ENCODE results near the gene DNAH9.

Gene DNAH9

DNA sequence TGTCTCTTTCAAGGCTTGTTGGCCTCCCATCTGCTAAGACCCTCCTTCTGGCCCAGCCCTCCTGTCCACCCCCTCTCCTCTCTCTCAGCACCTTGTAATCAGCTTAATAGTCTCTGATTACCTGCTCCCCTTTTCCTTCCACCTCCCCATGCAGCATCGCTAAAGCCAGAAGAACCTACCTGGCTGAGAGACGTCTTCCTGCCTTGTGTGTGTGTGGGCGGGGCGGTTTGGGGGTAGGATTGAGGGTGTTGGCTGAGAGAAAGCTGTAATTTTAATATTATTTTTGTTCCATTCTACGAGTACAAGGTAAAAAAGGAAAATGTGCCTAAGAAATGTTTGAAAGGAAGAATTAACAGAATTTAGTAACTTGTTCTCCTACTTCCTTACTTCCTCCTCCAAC, 3.4 kb downstream of the DNAH9 start:
- no peak for DNase-seq

- no peak for DNase-seq
Observed at GRCh38 chr17:11608396-11608795, 10.1 kb downstream of the DNAH9 start.

GRCh38 chr17:11610999-11611566, 12.8 kb downstream of the DNAH9 start:
- no peak for DNase-seq

- DNase-seq: no peak
Observed at GRCh38 chr17:11612956-11613355, 14.7 kb downstream of the DNAH9 start.

GRCh38 chr17:11618861-11619566, 20.7 kb downstream of the DNAH9 start:
- DNase-seq: no peak

GRCh38 chr17:11622492-11622891, 24.2 kb downstream of the DNAH9 start:
- no peak for DNase-seq

DNA sequence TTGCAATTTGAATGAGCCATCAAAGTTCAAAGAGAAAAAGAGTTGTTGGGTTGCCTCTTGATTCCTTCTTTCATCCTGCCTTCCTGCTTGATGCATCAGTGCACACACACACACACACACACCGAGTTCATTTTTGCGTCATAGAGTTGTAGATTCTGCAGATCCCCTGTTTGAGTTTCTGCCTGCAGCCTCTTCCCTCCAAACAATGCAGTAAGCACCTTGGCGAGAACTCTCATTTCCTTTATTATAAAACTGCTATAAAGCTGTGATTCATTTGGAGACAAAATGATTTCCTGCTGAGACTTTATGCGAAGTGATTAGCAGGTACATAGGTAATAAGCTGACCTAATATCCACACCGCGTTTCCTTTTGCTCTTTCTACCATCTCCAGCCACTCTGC, 26.7 kb downstream of the DNAH9 start:
- no peak for DNase-seq

DNA sequence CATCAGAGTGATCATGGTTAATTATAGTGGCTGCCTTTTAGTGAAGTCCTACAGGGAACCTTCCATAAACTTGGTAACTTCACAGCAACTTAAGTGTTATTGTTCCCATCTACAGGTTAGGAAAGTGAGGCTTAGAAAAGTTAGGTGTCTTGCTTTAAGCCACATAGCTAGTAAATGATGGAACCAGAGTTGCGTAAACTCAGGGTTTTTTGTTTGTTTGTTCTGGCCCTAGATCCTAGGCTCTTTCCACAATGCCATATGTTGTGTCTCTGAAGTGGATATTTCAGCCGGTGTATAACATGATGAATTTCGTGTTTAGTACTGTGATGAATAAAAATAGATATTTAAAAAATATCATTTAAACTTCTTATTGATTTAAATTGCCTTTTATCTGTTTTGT, 27.6 kb downstream of the DNAH9 start:
- no peak for DNase-seq

- DNase-seq: no peak
Observed at GRCh38 chr17:11627301-11627940, 29.2 kb downstream of the DNAH9 start.

DNA sequence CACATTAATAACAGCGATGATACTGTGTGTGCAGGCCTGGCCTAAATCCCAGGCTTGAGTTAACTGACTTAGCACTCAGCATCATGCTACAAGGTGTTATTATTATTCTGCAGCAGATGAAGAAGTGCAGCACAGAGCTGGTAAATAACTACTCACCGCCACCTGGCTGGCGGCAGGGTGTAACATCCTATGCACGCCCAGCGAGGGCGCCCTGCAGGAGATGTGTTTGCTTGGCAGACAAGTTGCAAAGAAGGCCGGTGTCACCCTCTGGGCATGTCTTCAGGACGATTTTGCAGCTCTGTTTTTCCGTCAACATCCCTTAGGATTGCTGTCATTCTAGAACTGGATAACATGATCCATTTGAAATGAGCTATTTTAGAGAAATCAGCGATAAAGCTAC, 30.1 kb downstream of the DNAH9 start:
- DNase-seq: no peak

DNA sequence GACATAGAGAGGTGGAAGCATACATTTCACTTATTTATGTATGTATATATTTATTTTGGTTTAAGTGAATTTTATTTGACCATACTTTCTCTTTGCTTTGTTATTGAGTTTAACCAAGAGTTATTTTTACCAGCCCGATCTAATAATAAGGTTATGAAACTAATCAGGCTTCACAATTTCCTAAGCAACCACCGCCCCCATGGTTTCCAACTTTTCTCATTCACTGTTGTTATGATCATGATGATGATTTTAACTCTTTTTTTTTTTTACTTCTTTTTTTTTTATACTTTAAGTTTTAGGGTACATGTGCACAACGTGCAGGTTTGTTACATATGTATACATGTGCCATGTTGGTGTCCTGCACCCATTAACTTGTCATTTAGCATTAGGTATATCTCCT, 30.6 kb downstream of the DNAH9 start:
- DNase-seq: no peak

DNA sequence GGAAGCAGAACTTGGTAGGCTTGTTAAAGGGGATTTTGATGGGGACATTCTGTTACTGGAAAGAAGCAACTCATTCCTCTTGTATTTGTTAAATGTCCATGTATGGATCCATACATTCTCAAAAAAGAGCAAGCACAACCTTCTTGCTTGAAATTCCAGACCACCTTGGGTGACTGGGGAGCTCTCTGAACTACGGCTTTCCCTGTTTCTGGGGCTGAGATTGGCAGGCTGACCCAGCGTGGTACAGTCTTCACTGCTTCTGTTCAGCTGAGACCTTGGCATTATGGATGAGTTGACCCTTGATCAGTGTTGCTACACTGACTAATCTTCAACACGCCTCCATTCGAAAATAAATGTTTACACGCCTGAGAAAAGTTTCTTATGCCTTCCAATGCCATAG, 38.5 kb downstream of the DNAH9 start:
- no peak for DNase-seq

- DNase-seq: no peak
Observed at GRCh38 chr17:11637796-11638195, 39.5 kb downstream of the DNAH9 start.

- DNase-seq: no peak
Observed at GRCh38 chr17:11638700-11639265, 40.5 kb downstream of the DNAH9 start.

GRCh38 chr17:11639736-11640462, 41.6 kb downstream of the DNAH9 start:
- DNase-seq: no peak

GRCh38 chr17:11640463-11640814, 42.2 kb downstream of the DNAH9 start:
- DNase-seq: no peak

DNA sequence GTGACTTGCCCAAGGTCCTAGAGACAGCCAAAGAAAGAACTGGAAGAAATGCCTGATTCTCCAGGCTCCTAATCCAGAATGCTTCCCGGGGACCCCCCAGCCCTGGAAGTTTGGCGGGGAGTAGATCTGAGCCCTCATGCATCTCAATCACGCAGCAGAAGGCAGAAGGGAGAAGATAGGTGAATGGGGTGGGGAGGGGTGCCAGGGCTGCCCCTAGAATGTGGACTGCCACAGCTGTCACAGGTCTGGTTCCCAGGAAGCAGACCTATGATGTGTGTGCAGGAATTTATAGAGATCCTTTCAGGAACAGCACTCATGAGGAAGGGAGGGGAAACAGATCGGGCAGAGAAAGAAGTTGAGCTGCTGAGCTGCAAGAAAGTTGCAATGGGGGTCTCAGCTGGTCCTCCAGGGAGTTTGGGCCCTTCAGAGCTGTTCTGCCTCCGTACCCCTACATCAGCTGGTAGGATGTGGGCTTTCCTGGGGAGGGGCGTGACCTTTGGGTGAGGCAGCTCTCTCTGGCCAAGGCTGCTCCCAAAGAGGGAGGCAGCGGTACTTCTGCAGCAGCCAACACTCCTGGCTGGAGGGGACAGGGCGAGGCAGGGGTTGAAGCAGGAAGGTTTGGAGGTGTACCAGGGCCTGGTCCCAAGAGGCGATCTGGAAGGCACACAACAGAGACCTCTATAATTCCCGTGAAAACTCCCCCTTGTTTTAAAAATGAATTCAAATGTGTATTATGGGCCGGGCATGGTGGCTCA, 43.4 kb downstream of the DNAH9 start:
- DNase-seq: no peak

DNA sequence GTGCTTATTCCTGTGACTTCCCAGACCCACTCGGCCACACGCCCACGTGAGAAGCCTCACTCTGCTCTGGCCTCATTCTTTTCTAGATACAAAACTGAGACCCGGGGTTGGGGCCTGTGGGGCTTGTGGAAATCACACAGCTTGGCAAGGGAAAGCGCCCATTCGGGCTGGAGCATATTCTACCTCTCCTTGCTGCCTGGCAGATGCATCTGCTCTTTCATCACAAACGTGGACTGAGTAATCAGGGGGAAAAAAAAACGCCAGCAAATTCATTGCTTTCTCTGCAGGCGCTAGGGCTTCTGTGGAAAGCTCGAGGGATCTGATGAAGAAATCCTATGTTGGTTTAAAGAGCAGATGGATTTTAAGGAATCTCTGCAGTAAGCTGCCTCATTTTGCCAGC, 44.4 kb downstream of the DNAH9 start:
- DNase-seq: no peak

DNA sequence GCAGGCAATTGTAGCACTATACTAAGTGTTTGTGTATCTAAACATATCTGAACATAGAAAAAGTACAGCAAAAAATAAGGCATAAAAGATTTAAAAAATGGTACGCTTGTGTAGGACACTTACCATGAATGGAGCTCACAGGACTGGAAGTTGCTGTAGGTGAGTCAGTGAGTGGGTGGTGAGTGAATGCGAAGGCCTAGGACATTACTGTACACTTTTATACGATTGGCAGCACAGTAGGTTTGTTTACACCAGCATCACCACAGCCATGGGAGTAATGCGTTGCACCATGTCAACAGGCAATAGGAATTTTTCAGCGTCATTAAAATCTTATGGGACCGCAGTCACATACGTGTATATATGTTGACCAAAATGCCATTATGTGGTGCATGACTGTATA, 45.6 kb downstream of the DNAH9 start:
- no peak for DNase-seq

GRCh38 chr17:11644265-11645212, 46.3 kb downstream of the DNAH9 start:
- peak; percentile 2 for DNase-seq

DNA sequence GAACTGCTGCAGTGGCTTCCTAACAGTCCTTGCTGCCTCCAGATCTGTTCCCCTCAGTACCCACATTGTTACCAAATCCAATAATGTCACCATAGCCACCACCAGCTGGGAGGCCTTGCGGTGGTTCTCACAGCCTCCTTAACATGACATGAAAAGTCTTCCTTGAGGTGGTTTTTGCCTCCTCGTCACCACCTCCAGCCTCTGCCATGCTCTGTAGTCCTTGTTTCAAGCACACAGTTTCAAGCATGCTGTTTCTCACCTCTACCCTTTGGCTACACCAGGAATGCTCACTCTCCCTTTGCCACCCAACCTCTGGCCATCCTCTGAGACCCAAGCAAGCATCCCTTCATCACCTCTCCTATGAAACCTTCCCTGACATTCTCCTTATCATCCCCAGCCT, 47.2 kb downstream of the DNAH9 start:
- no peak for DNase-seq

DNA sequence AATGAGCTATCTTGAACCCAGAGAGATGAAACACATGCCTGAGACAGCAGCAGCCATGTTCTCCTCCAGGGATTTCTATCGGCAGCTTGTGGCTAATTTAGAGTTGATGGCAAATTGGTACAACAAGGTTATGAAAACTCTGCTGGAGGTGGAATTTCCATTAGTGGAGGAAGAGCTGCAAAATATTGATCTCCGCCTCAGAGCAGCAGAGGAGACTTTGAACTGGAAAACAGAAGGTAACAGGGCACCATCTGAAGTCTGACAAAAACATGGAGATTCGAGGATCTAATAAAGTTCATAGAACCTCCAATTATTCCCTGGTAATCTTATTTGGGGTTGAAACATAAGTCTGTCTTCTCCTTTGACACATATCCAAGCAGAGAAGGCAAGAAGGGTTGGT, 52.8 kb downstream of the DNAH9 start:
- DNase-seq: no peak

Data from NCI-H2107 (cell line).